Epithelial cell of prostate (primary cell): ENCODE measurements around the gene LOXL3.

Experiments
- DNase-seq: peaks from one replicate; pipeline ENCODE4 v3.0.0-alpha.2; 2011; ENCODE audit warnings: low read depth, low spot score
- H3K27ac ChIP-seq: fragments of 450-650 bp; 2 replicates; pipeline ENCODE4 v1.5.1; 2017; ENCODE audit warnings: mild to moderate bottlenecking

LOXL3 gene

DNA sequence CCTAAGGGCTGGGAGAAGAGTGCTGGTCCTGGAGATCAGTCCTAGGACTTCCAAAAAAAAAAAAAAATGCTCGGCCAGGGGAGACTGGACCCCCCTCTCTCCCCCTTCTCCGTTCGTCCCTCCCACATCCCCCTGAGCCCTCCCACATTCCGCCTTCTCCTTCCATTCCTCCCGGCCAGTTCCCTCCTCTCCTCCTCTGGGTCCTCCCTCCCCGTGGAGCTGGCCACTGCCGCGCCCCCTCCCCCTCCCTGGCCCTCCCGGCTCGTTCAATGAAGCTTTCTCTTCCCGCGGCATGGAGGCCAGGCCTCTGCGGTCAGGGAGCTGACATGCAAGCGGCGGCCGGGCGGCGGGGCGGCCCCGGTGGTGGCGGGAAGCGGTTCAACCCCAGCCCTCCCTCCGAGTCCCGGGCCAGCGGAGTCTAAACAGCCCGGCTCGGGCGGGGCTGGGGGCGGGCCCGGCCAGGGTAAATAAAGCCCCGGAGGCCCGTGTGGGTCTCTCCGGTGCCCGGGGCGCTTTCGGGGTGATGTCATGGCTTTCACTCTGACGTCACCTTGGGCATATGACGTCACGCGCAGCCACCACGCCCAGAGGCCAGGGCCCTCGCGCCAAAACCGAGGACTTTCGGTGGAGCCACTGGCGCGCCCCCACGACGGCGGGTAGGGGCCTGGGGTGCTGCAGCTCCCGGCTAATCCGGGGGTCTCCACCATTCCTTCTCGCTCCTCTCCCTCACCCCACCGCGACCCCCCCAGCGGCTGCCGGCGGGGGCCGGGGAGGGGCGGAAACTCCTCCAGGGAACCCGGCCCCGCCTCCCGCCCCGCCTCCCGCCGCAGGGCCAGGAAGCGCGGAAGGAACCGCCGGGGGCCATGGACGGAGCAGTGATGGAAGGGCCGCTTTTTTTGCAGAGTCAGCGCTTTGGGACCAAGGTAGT is at the start of gene LOXL3, which contains the start of gene DOK1:
Gene LOXL3, minus strand, starts transcription at position 51 of the 928 bp plus-strand sequence. CDS start 1,308 bp downstream, outside the sequence.
Gene DOK1, plus strand, starts transcription at position 829 of the 928 bp plus-strand sequence. Its CDS starts 35 bp downstream, at position 864.
- no peak within 1 kb of the TSS for H3K27ac ChIP-seq
- no peak for DNase-seq

GRCh38 chr2:74602586-74603281 is 49.0 kb upstream of the LOXL3 start:
- peak; percentile 56 for DNase-seq
- no peak overlapping the region for H3K27ac ChIP-seq

DNA sequence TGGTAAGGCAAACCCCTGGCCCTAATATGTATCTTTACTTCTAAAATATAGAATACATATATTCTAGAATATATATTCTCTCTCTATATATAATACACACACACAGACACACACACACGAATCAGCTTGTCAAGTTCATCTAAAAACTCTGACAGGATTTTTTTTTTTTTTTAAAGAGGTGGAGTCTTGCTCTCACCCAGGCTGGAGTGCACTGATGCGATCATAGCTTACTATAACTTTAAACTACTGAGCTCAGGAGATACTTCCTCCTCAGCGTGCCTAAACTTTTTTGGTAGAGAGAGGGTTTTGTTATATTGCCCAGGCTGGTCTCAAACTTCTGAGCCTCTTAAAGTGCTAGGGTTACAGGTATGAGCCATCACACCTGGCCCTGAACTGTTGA is 45.9 kb upstream of the LOXL3 start:
- H3K27ac ChIP-seq, result no peak overlapping the region
- no peak for DNase-seq

GRCh38 chr2:74597410-74597809 is 43.7 kb upstream of the LOXL3 start:
- no peak for DNase-seq
- H3K27ac ChIP-seq, result no peak overlapping the region

GRCh38 chr2:74596584-74596983 is 42.8 kb upstream of the LOXL3 start:
- no peak overlapping the region for H3K27ac ChIP-seq
- DNase-seq, result no peak

DNA sequence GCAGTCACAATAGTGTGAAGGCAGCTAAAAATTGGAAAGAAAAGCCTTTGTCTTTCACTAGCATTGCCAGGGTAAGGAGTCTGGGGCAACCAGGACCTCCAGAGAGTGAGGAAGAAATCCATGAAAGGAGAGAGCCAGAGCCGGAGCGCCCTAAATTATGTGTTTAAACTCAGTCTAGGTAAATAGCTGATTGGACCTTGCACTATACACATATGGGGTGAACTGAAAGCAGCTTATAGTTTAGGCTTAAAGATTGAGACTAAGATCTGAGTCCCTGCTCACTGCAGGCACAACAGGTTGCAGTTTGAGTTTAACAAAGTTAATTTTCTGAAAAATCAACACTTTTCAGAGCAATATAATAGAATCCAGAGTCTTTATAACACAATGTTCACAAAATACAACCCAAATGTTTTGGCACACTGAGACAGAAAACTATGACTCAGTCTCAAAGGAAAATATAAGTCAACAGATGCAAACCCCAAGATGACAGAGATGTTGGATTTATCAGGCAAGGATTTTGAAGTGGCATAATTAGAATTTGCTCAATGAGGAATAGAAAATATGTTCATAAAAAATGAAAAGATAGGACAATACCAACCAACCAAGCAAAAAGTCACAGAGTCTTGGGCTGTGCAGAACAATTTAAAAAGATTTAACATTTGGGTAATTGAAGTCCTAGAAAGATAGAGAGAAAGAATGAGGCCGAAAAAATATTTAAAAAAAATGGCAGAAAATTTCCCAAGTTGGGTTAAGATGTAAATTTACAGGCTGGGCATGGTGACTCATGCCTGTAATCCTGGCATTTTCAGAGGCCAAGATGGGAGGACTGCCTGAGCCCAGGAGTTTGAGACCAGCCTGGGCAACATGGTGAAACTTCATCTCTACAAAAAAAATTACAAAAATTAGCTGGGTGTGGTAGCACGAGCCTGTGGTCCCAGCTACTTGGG is 40.4 kb upstream of the LOXL3 start:
- DNase-seq, result no peak
- H3K27ac ChIP-seq, result no peak overlapping the region

GRCh38 chr2:74588664-74589063 is 34.9 kb upstream of the LOXL3 start:
- no peak overlapping the region for H3K27ac ChIP-seq

DNA sequence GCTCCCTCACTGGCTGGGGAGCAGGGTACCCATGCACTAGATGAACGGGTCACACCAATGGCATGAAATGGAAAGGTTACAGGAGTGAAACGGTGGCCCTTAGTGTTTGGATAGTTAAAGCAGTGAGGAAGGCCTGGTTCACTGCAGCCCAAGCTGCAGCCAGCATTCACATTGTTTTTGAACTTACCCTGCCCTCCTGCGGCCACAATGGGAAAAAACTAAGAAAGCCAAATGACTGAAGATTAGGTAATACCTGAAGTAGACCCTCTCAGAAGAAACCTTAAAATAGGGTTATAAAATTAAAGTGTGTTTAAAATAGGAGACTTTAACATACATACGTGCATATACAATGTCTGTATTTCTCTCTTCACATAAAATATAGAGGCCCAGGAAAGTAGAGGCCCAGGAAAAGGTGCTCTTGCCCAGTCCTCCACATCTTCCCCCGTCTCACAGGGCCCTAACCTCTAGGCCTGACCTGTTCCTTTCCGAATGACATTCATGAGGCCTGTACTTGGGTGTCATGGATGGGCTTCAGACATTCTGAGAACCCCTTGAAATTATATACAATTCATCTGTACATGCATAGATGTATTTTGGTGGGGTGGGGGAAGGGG is 34.0 kb upstream of the LOXL3 start:
- no peak overlapping the region for H3K27ac ChIP-seq
- no peak for DNase-seq

More at GRCh38 chr2:74588664-74589063, 34.9 kb upstream of the LOXL3 start:
- no peak for DNase-seq

DNA sequence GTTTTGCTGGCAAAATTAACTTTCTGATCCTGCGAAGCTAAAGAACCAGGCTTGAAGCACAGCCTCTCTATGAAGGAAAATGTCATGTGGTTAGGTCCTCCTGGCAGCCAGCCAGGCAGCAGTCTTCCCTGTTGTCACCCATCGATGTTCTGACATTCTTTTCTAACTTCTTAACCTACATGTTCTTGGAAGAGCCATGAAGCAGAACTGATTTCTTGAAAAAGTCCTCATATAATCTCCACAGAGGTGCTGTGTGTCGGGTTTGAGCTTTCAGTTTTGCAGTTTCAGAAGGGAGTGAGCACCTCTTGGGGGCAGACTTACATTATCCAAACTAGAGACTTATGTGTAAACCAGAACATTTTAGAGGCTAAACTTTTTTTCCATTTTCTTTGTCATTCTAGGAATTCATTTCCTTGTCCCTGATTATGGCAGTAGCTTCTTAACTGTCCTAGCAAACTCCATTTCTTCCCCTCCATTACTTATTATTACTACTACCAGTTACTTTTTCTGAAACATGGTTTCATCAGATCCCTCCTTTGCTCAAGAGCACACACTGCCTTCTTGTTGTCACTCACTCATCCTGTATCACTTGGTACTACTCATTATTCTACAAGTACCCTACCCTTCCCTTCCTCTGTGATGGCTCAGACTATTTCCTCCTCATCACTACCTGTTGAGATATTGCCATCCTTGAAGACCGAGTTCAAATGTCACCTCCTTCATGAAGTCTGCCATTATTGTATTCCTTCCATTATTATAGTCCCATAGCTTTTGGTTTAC is 31.9 kb upstream of the LOXL3 start:
- DNase-seq, result no peak
- H3K27ac ChIP-seq, result no peak overlapping the region

GRCh38 chr2:74584088-74584645 is 30.4 kb upstream of the LOXL3 start:
- H3K27ac ChIP-seq, result no peak overlapping the region
- DNase-seq, result no peak

GRCh38 chr2:74583504-74583903 is 29.8 kb upstream of the LOXL3 start:
- no peak for DNase-seq
- no peak overlapping the region for H3K27ac ChIP-seq

- no peak overlapping the region for H3K27ac ChIP-seq
- no peak for DNase-seq
These were observed 28.4 kb upstream of the LOXL3 start for GRCh38 chr2:74582184-74582583.

- DNase-seq, result no peak
These were observed 27.7 kb upstream of the LOXL3 start for GRCh38 chr2:74581463-74581862.

DNA sequence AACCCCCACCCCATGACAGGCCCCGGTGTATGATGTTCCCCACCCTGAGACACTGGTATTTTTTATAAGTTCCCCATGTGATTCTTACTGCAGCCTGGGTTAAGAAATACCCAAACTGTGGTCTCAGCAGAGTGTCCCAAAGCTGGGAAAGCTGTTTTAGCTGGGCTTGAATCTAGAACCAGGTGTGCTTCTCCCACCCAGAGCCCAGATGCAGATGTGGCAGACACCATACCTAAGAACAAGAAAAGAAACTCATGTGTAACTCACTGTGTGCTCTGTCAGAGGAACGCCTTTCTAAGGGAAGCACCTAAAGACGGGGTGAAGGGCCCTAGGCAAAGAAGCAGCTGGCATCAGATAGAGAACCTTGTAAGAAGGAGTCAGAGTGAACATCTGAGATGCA is 24.7 kb upstream of the LOXL3 start:
- no peak for DNase-seq
- H3K27ac ChIP-seq, result no peak overlapping the region

More at GRCh38 chr2:74581463-74581862, 27.7 kb upstream of the LOXL3 start:
- no peak overlapping the region for H3K27ac ChIP-seq

DNA sequence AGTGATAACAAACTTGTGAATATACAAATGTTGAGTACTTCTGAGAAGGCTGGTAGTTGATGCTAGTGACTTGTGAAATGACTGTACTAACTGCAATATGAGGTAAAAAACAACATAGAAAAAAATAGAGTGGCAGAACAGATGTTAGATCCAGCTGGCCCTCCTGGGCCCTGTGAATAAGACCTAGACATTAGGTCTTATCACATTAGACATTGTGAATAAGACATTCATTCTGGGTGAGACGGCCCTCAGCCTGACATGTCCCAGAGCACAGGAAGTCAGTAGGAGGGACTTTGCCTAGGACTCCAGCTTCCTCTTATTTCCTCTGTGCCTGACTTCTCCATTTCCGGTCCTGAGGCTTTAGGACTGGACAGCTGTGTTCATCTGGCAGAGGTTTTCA is 23.7 kb upstream of the LOXL3 start:
- peak overlapping the region; percentile 35 for H3K27ac ChIP-seq
- DNase-seq, result no peak

- DNase-seq, result no peak
- H3K27ac ChIP-seq, result peak overlapping the region; percentile 35
These were observed 23.1 kb upstream of the LOXL3 start for GRCh38 chr2:74576863-74577229.

- H3K27ac ChIP-seq, result peak overlapping the region; percentile 35
- no peak for DNase-seq
These were observed 22.6 kb upstream of the LOXL3 start for GRCh38 chr2:74576211-74576862.

DNA sequence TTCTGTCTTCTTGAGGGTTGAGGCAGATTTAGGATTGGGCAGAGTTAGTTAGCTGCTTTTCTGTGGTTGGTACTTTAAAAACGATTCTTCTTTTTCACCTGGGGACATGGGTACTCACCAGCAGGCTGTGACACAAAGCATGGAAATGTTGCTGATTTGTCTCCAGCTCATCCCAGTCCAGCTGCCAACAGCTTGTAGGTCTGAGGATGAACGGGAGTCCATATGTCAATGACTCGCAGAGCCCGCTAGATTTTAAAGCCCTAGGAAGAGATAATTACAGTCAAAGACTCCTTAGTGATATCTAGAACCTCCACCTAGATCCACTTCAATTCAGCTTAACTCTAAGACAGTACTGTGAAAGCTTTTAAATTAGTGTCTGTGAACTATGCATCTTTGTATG is 21.6 kb upstream of the LOXL3 start:
- DNase-seq, result no peak
- no peak overlapping the region for H3K27ac ChIP-seq
